ENCODE data around the gene RNF166. TPM values are rescaled to one million over a fixed set of nuclear protein-coding genes. Genes with fewer than 3 reads are reported as not detected.
A peak's percentile ranks its signal among the peaks of the same experiment; 100 is the strongest.

RNF166 gene
- total RNA-seq, 1 donor from 2014 or later: 17.1 TPM

DNA sequence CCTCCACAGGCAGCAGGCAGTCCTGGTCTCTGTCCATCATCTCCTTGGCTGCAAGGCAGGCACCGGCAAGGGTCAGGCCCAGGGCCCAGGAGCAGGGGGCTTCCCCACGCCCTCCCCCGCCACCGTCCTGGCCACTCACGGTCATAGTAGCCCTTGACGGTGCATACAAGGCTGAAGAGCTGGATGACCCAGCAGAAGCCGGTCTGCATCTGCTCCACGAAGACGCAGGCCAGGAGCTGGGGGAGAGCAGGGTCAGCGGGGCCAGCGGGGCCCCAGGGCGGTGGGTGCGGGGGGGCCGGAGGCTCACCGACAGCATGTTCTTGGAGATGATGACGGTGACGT, 20.2 kb upstream of the RNF166 start:
- intact Hi-C loops (cut with DNase I): no loop called here
- DNase-seq (ENCODE audit: low spot score): no peak

- no peak for DNase-seq (ENCODE audit: low spot score)
- intact Hi-C loops (cut with DNase I): no loop called here
Measured at GRCh38 chr16:88725609-88726407, 19.6 kb upstream of the RNF166 start.

GRCh38 chr16:88724855-88725555, 18.8 kb upstream of the RNF166 start:
- DNase-seq (ENCODE audit: low spot score): no peak
- intact Hi-C loops (cut with DNase I): no loop called here

DNA sequence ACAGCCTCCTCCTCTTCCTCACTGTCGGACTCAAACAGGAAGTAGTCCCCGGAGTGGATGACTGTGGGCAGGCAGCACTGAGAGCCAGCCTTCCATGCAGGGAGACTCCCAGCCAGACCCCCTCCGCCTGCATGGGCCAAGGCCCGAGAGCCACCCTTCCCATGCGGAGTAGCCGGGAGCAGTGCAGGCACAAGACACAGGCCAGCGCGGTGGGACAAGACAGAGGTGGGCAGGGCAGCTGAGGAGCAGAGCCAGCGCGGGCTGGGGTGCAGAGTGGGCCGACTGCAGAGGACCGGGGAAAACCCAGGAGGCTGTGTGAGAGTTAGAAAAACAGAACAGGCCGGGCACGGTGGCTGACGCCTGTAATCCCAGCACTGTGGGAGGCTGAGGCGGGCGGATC, 17.7 kb upstream of the RNF166 start:
- DNase-seq (ENCODE audit: low spot score): no peak
- intact Hi-C loops (cut with DNase I): no loop called here

DNA sequence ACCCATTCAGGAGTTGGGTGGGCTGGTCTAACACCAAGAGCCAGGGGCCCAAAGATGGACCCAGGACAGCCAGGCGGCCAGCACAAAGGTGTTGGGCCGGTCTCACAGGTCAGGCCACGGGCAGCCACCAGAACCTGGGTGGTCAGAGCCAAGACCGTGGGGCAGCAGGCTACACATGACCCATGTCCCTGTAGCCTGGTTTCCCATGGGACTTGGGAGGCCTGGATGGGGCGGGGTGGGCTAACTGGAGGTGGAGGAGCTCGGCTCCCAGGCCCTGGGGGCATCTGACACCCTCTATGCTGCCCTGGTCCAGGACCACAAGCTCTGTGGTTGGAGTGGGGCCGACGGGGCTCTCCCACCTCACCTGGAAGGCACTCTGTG, 17.3 kb upstream of the RNF166 start:
- DNase-seq (ENCODE audit: low spot score): no peak
- intact Hi-C loops (cut with DNase I): no loop called here

DNA sequence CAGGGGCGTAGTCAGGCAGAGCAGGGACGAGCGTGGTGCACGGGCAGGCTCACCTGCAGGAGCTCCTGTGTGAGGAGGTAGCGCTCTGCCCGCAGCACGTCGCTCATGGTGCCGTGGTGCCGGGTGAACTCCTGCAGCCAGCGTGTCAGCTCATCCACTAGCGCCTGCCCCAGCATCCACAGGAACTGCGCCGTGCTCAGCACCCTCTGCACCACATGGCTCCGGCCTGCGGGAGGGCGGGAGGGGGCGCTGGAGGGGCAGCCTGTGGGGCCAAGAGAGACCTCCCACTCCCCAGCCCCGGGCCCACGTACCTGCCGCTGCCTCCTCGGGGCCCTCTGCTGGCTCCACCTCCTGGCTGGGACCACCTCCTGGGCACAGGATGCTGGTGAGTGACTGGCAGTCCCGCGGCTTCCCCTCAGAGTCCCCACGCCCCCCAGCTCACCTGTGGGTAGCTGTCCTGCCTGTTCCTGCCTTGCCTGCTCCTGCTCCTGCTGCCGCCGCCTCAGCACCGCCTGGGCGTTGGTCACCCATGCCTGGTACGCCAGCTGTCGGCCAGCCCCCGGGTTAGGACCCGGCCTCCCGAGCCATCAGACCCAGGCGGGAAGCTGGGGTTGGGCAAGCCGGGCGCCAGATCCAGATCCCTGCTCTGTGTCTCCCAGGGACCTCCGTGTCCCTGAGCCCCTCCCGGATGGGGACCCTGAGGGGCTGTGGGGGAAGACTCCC, 16.7 kb upstream of the RNF166 start:
- DNase-seq (ENCODE audit: low spot score): no peak
- intact Hi-C loops (cut with DNase I): no loop called here

GRCh38 chr16:88721815-88722755, 15.9 kb upstream of the RNF166 start:
- intact Hi-C loops (cut with DNase I): no loop called here
- no peak for DNase-seq (ENCODE audit: low spot score)

DNA sequence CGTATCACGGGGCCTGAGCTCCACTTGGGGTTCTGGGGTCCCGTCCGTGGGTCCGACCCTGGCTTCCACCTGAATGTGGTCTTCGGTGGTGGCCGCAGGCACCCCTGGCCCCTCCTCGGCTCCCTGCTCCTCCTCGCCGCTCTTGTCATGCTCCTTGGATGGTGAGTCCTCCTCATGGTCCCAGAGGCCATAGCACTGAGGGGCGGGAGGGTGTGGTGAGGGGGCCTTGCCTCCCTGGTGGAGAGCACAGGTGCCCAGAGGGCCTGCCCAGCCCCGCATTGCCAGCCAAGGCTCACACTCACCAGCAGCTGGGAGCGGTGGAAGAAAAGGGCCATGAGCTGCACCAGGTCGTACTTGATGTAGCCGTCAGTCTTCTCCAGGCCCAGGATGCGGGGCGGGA, 15.0 kb upstream of the RNF166 start:
- DNase-seq (ENCODE audit: low spot score): no peak
- intact Hi-C loops (cut with DNase I): no loop called here

DNA sequence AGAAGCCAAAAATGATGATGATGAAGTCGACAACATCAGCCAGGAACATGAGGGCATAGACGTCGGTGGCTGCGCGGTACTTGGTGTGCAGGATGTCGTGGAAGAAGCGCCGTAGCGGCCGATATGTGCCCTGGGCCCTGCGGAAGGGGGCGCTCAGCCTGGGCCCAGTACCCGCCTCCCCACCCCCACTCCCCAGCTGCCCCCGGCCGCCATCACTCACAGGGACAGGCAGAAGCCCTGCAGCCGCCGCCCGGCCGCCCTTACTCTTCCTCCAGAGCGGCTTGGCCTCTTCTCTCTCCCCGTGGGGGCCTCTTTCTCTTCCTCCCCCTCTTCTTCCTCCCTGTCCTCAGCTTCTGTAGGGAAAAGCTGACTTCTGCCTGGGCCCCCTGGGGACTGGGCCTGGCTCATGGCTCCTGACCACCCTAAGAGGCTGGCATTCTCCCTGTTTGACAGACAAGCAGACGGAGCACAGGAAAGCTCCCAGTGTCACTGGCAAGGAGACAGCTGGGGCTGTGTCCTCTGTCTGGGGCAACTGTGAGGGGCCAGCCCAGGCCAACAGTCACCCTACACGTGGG, 14.3 kb upstream of the RNF166 start:
- intact Hi-C loops (cut with DNase I): no loop called here
- DNase-seq (ENCODE audit: low spot score): no peak

GRCh38 chr16:88719933-88720296, 13.7 kb upstream of the RNF166 start:
- intact Hi-C loops (cut with DNase I): no loop called here
- no peak for DNase-seq (ENCODE audit: low spot score)

GRCh38 chr16:88719267-88719932, 13.2 kb upstream of the RNF166 start:
- intact Hi-C loops (cut with DNase I): no loop called here
- DNase-seq (ENCODE audit: low spot score): peak; percentile 81

DNA sequence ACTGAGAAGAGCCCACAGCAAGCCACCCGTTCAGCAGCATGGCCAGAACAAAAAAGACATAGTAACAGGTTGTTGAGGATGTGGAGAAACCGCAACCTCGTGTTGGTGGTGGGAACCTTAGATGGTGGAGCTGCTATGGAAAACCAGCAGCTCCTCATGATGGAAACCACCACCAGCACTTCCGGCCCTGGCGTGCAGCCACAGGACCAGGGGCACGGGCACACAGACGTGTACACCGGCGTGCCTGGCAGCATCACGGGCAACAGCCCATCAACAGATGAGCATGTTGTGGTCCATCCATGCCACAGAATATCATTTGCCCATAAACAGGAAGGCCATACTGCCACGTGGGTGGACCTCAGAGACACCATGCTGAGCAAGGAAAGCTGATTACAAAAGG, 12.0 kb upstream of the RNF166 start:
- intact Hi-C loops (cut with DNase I): no loop called here
- no peak for DNase-seq (ENCODE audit: low spot score)

GRCh38 chr16:88716601-88717001, 10.4 kb upstream of the RNF166 start:
- DNase-seq (ENCODE audit: low spot score): no peak
- intact Hi-C loops (cut with DNase I): no loop called here

DNA sequence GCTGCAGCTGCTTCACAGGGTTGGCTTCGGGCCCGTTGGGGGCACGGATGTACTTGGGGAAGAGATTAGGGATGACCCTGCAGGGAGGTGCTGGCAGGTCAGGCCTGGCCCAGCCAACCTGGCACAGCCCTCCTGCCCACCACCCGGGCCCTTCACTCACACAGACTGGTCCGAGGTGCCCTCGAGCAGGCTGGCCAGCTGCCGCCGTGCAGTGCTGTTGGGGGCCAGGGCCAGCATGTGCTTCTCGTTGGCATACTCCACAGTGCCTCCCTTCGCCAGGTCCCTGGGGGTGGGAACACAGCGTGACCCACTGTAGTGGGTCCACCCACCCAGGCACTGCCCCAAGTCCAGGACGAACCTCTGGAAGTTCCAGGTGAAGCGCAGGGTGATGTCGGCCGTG, 10.0 kb upstream of the RNF166 start:
- no peak for DNase-seq (ENCODE audit: low spot score)
- intact Hi-C loops (cut with DNase I): no loop called here

DNA sequence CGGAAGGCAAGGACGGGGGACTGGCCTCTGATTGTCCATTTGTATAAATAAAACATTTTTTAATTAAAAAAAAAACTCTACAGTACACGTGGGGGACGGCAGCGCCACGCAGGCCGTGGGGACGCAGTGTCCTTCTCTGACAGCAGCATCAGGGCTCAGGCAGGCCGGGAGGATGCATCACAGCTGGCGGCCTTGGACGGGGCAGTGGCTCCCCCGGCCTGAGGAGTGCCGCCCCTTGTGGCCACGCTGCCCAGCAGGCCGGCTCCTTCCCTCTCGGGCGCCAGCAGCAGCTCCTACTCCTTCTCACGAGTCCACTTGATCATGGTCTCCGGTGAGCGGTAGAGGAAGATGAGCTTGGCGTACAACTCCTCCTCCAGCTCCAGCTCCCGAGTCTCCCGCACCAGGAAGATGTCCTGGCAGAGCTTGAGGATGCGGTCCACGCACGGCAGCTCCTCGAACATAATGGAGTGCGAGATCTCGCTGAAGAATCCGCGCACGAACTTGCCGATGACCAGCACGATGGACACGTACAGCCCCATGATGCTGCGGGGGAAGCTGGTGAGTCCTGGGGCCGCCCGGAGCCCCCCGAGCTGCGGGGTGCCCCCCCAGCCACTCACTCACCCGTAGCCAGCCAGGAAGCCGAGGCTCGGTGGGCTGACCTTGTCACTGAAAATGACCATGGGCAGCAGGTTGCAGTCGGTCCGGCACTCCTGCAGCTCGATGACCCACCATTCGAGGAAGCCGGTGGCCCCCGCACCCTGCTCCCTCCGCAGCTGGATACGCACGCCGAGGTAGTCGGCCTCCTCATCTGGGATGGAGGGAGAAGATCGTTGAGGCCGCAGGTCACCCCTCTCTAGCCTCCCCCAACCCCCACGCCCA, 9.3 kb upstream of the RNF166 start:
- no peak for DNase-seq (ENCODE audit: low spot score)
- intact Hi-C loops (cut with DNase I): no loop called here

DNA sequence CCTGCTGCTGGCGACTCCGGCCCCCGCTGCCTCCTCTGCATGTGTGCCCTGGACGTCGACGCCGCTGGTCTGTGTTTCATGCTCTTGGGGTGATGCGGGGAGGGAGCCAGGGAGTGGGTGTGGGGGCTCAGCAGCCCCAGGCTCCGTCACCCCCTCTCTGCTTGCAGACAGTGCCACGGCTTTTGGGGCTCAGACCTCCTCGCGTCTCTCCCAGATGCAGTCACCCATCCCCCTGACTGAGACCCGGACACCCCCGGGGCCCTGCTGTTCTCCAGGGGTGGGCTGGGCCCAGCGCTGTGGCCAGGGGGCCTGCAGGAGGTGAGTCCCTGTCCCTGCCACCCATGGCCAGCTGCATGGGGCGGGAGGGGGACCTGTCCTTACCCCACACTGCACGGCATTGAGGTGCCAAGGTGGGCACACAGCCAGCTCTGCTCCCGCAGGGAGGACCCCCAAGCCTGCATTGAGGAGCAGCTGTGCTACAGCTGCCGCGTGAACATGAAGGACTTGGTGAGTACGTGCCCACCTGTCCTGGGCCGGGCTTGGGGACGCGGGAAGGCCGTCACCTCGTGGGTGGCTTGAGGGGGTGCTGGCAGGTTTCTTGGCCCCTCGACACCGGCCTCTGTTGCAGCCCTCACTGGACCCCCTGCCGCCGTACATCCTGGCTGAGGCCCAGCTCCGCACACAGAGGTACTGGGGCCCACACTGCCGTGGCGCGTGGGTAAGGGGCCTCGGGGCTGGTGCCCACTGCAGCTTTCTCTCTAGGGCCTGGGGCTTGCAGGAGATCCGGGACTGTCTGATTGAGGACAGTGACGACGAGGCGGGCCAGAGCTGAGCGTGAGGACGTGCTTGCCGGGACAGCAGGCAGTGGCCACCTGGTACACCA, 8.5 kb upstream of the RNF166 start:
- intact Hi-C loops (cut with DNase I): no loop called here
- no peak for DNase-seq (ENCODE audit: low spot score)
